HCT116 (cell line): Measurements from ENCODE around the gene GAB2. TPM values are rescaled to one million over a fixed set of nuclear protein-coding genes. Genes with fewer than 3 reads are reported as not detected.

ENCODE experiments used
- ATAC-seq: fragments of 200-7000 bp; cut with Tn5 transposase; 2 replicates; pipeline ENCODE4 v1.9.1; 2020; ENCODE audit warnings: mild to moderate bottlenecking, moderate library complexity
- BruUV-seq: library from RNA; stranded (reverse); fragments of 400-500 nt; replicated peaks from 2 replicates; lab custom pipeline; 2021; lab: Mats Ljungman, UMichigan
- CTCF ChIA-PET: fragments of 300-600 bp; sonication (Branson Sonifier 250); formaldehyde crosslinking; loops from one replicate; lab custom pipeline; 2021; ENCODE audit warnings: antibody characterized with exemption; lab: Charles Lee
- POLR2A ChIA-PET: fragments of 300-600, 350-600 bp; sonication (Branson Sonifier 250); formaldehyde crosslinking; loops from one replicate; lab custom pipeline; 2021; ENCODE audit warnings: antibody characterized with exemption; lab: Charles Lee
- RAD21 ChIA-PET, 2 experiments: fragments of 300-600 bp; sonication (Branson Sonifier 250); formaldehyde crosslinking; loops; one replicate each; lab custom pipeline; 2023; ENCODE audit warnings: low total read pairs in 2 of 2; ENCODE audit not compliant: uncharacterized antibody in 2 of 2, unreplicated experiment in 2 of 2, low non-redundant PET in 1 of 2; lab: Charles Lee
- DNase-seq: peaks from one replicate; pipeline ENCODE4 v3.0.0-alpha.2; 2010; ENCODE audit warnings: low read depth, low spot score
- H2AFZ ChIP-seq: fragments of 200-600 bp; shearing (Covaris generic), sonication (generic); 2 replicates; pipeline ENCODE4 v1.6.1; 2017; ENCODE audit warnings: low read depth, mixed run types, mixed read lengths, antibody characterized with exemption, low read length; ENCODE audit not compliant: poor library complexity, severe bottlenecking
- H3K27ac ChIP-seq: 2 replicates; pipeline ENCODE4 v1.5.1; 2012; ENCODE audit warnings: low read depth, low read length
- H3K27me3 ChIP-seq: fragments of 200-600 bp; sonication (generic); 2 replicates; pipeline ENCODE4 v1.6.1; 2016; ENCODE audit warnings: mixed run types, low read length, mixed read lengths; ENCODE audit not compliant: insufficient read depth
- H3K36me3 ChIP-seq, 2 experiments: fragments of 200-500 bp in 1 of 2; fragments of 200-600 bp in 1 of 2; sonication (Bioruptor generic) in 1 of 2; sonication (generic) in 1 of 2; 2 replicates each; pipeline versions ENCODE4 v1.5.1 to v1.6.1; 2014 to 2016; ENCODE audit warnings: low read length in 2 of 2, inconsistent platforms in 1 of 2, mixed read lengths in 1 of 2, mixed run types in 1 of 2; ENCODE audit not compliant: insufficient read depth in 2 of 2, control insufficient read depth in 1 of 2
- H3K4me1 ChIP-seq, 2 experiments: fragments of 200-600 bp in 1 of 2; sonication (generic) in 1 of 2; 2 replicates each; pipeline versions ENCODE4 v1.5.1 to v1.6.1; 2012 to 2017; ENCODE audit warnings: low read length in 2 of 2, inconsistent platforms in 1 of 2, mild to moderate bottlenecking in 1 of 2, mixed read lengths in 1 of 2, mixed run types in 1 of 2, moderate library complexity in 1 of 2; ENCODE audit not compliant: insufficient read depth in 2 of 2, control insufficient read depth in 1 of 2
- H3K4me2 ChIP-seq: fragments of 200-600 bp; sonication (generic); 2 replicates; pipeline ENCODE4 v1.6.1; 2017; ENCODE audit warnings: mixed run types, low read length, mixed read lengths
- H3K4me3 ChIP-seq, 2 experiments: fragments of 200-600 bp in 1 of 2; sonication (generic) in 1 of 2; replicated peaks in 1 of 2; 2 replicates each; pipeline ENCODE4 v1.5.1; 2011 to 2016; ENCODE audit warnings: low read length in 2 of 2, control low read depth in 1 of 2, low read depth in 1 of 2, mild to moderate bottlenecking in 1 of 2, mixed read lengths in 1 of 2, mixed run types in 1 of 2
- H3K79me2 ChIP-seq: fragments of 200-600 bp; sonication (generic); 2 replicates; pipeline ENCODE4 v1.6.1; 2017; ENCODE audit warnings: mild to moderate bottlenecking, mixed run types, low read length, moderate library complexity, mixed read lengths; ENCODE audit not compliant: insufficient read depth
- H3K9ac ChIP-seq: fragments of 200-600 bp; sonication (generic); 2 replicates; pipeline ENCODE4 v1.6.1; 2016; ENCODE audit warnings: low read length, mixed read lengths
- H3K9me2 ChIP-seq: fragments of 200-600 bp; sonication (generic), shearing (Covaris generic); 2 replicates; pipeline ENCODE4 v1.6.1; 2017; ENCODE audit warnings: mixed run types, mild to moderate bottlenecking, moderate library complexity; ENCODE audit not compliant: insufficient read depth
- H3K9me3 ChIP-seq, 2 experiments: fragments of 200-500 bp in 1 of 2; fragments of 200-600 bp in 1 of 2; sonication (Bioruptor generic) in 1 of 2; sonication (generic) in 1 of 2; 2 replicates each; pipeline ENCODE4 v1.6.1; 2014 to 2017; ENCODE audit warnings: low read length in 2 of 2, mixed read lengths in 2 of 2, inconsistent platforms in 1 of 2, low read depth in 1 of 2, mild to moderate bottlenecking in 1 of 2, mixed run types in 1 of 2, moderate library complexity in 1 of 2; ENCODE audit not compliant: control insufficient read depth in 1 of 2, insufficient read depth in 1 of 2
- H4K20me1 ChIP-seq: fragments of 200-600 bp; sonication (generic), shearing (Covaris generic); 2 replicates; pipeline ENCODE4 v1.6.1; 2017; ENCODE audit warnings: mixed run types, mild to moderate bottlenecking, moderate library complexity; ENCODE audit not compliant: insufficient read depth
- EGR1 ChIP-seq: IDR thresholded peaks from 2 replicates; pipeline ENCODE4 v1.6.1; 2012; ENCODE audit warnings: low read depth
- ELF1 ChIP-seq: IDR thresholded peaks from 2 replicates; pipeline ENCODE4 v1.6.1; 2012; ENCODE audit warnings: low read depth, borderline replicate concordance
- FOSL1 ChIP-seq: IDR thresholded peaks from 2 replicates; pipeline ENCODE4 v1.6.1; 2012; ENCODE audit warnings: low read depth
- JUND ChIP-seq: IDR thresholded peaks from 2 replicates; pipeline ENCODE4 v1.6.1; 2012
- POLR2A ChIP-seq: IDR thresholded peaks from 2 replicates; pipeline ENCODE4 v1.7.0; 2011; ENCODE audit warnings: borderline replicate concordance; ENCODE audit not compliant: insufficient read depth, insufficient read length; ENCODE audit errors: extremely low read depth
- POLR2AphosphoS5 ChIP-seq: IDR thresholded peaks from 2 replicates; pipeline ENCODE4 v1.6.1; 2011; ENCODE audit warnings: mild to moderate bottlenecking, low read depth, low read length, moderate library complexity
- RAD21 ChIP-seq: IDR thresholded peaks from 2 replicates; pipeline ENCODE4 v1.6.1; 2012; ENCODE audit warnings: low read depth, mild to moderate bottlenecking
- SRF ChIP-seq: IDR thresholded peaks from 2 replicates; pipeline ENCODE4 v1.6.1; 2012; ENCODE audit warnings: low read depth
- TCF7L2 ChIP-seq: IDR thresholded peaks from 2 replicates; pipeline ENCODE4 v1.7.0; 2011; ENCODE audit warnings: borderline replicate concordance, inconsistent platforms; ENCODE audit not compliant: insufficient read depth, insufficient read length; ENCODE audit errors: extremely low read depth
- ZFX ChIP-seq: fragments of 450-650 bp; IDR thresholded peaks from 2 replicates; pipeline ENCODE4 v1.6.1; 2017
- ZNF274 ChIP-seq: fragments of 200-500 bp; sonication (Bioruptor generic); IDR thresholded peaks from 2 replicates; pipeline ENCODE4 v1.6.1; 2014; ENCODE audit warnings: mild to moderate bottlenecking, low read depth, low read length, inconsistent platforms
- intact Hi-C: fragments of 100-400 bp; cut with micrococcal nuclease; formaldehyde crosslinking; loops from 2 replicates; pipeline ENCODE4 v1.10.0; 2022
- total RNA-seq: library from RNA; stranded (reverse); gene quantifications from one replicate; pipeline ENCODE4 v1.2.1, GENCODE V29; 2021; ENCODE audit not compliant: unreplicated experiment
- TF ChIP-seq, protein P1 (sequence below): IDR thresholded peaks from 2 replicates; pipeline ENCODE4 v1.6.1; 2012
- TF ChIP-seq, protein P2 (sequence below): IDR thresholded peaks from 2 replicates; pipeline ENCODE4 v1.6.1; 2012; ENCODE audit warnings: low read depth
- TF ChIP-seq, protein P3 (sequence below), 3 experiments: fragments of 200-600 bp in 1 of 3; sonication (generic) in 1 of 3; IDR thresholded peaks in 2 of 3; conservative IDR thresholded peaks in 1 of 3; 2 replicates each; pipeline ENCODE4 v1.5.1; 2012 to 2017; ENCODE audit warnings: low read depth in 2 of 3, low read length in 2 of 3, antibody characterized with exemption in 1 of 3, borderline replicate concordance in 1 of 3, control low read depth in 1 of 3, mild to moderate bottlenecking in 1 of 3, mixed read lengths in 1 of 3, mixed run types in 1 of 3, moderate library complexity in 1 of 3; ENCODE audit not compliant: insufficient read depth in 1 of 3

Gene GAB2
- total RNA-seq, 1 experiment from 2014 or later = 1.9 TPM

DNA sequence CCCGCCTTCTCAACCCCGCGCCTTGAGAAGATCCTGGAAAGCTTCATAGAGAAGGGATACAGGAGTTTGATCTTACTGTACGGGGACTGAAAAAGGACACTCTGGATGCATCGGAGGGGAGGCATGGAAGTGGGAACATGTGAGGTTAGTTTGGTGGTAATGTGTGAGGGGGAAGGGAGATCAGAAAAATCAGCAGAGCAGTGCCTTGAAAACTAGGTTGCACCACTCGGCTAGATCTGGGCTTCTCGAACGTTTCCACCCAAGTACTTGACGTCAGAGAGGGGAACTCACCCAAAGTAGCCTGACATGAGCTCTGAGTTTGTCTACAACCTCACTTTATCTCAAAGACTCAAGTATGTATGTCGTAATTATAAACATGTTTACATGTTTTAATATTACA, 214.4 kb downstream of the GAB2 start:
- intact Hi-C loops = no loop called here
- no peak for ATAC-seq
- H3K79me2 ChIP-seq = no peaks in the 10 kb centered on the region
- H2AFZ ChIP-seq = no peak overlapping the region
- H3K4me1 ChIP-seq = no peaks in the 10 kb centered on the region
- H3K4me3 ChIP-seq = no peak overlapping the region
- CTCF ChIA-PET = no interaction called here
- TF ChIP-seq, protein P1, sequence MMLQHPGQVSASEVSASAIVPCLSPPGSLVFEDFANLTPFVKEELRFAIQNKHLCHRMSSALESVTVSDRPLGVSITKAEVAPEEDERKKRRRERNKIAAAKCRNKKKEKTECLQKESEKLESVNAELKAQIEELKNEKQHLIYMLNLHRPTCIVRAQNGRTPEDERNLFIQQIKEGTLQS = no peak
- TF ChIP-seq POLR2A (no peak), ZFX (no peak), RAD21 (no peak), FOSL1 (no peak), POLR2AphosphoS5 (no peak), ELF1 (no peak), EGR1 (no peak), JUND (no peak), TCF7L2 (no peak), ZNF274 (no peak), SRF (no peak)
- TF ChIP-seq, protein P2, sequence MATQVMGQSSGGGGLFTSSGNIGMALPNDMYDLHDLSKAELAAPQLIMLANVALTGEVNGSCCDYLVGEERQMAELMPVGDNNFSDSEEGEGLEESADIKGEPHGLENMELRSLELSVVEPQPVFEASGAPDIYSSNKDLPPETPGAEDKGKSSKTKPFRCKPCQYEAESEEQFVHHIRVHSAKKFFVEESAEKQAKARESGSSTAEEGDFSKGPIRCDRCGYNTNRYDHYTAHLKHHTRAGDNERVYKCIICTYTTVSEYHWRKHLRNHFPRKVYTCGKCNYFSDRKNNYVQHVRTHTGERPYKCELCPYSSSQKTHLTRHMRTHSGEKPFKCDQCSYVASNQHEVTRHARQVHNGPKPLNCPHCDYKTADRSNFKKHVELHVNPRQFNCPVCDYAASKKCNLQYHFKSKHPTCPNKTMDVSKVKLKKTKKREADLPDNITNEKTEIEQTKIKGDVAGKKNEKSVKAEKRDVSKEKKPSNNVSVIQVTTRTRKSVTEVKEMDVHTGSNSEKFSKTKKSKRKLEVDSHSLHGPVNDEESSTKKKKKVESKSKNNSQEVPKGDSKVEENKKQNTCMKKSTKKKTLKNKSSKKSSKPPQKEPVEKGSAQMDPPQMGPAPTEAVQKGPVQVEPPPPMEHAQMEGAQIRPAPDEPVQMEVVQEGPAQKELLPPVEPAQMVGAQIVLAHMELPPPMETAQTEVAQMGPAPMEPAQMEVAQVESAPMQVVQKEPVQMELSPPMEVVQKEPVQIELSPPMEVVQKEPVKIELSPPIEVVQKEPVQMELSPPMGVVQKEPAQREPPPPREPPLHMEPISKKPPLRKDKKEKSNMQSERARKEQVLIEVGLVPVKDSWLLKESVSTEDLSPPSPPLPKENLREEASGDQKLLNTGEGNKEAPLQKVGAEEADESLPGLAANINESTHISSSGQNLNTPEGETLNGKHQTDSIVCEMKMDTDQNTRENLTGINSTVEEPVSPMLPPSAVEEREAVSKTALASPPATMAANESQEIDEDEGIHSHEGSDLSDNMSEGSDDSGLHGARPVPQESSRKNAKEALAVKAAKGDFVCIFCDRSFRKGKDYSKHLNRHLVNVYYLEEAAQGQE = no peak
- TF ChIP-seq, protein P3, sequence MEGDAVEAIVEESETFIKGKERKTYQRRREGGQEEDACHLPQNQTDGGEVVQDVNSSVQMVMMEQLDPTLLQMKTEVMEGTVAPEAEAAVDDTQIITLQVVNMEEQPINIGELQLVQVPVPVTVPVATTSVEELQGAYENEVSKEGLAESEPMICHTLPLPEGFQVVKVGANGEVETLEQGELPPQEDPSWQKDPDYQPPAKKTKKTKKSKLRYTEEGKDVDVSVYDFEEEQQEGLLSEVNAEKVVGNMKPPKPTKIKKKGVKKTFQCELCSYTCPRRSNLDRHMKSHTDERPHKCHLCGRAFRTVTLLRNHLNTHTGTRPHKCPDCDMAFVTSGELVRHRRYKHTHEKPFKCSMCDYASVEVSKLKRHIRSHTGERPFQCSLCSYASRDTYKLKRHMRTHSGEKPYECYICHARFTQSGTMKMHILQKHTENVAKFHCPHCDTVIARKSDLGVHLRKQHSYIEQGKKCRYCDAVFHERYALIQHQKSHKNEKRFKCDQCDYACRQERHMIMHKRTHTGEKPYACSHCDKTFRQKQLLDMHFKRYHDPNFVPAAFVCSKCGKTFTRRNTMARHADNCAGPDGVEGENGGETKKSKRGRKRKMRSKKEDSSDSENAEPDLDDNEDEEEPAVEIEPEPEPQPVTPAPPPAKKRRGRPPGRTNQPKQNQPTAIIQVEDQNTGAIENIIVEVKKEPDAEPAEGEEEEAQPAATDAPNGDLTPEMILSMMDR (IDR thresholded peaks at IDR 0.05 in 2 of 3, conservative IDR thresholded peaks at IDR 0.05 in 1 of 3; ENCODE audit: borderline replicate concordance in 1 of 3, insufficient read depth in 1 of 3, low read depth in 2 of 3, low read length in 2 of 3) = no peak
- BruUV-seq = no TSS peak
- no peak overlapping the region for H3K27ac ChIP-seq
- H3K36me3 ChIP-seq = no peaks in the 10 kb centered on the region
- H3K4me2 ChIP-seq = no peak overlapping the region
- POLR2A ChIA-PET = no interaction called here
- H3K9me3 ChIP-seq = no peaks in the 10 kb centered on the region
- H3K9ac ChIP-seq = no peak overlapping the region
- RAD21 ChIA-PET = no interaction called here
- H3K27me3 ChIP-seq = no peaks in the 10 kb centered on the region
- no peak for DNase-seq
- no peaks in the 10 kb centered on the region for H4K20me1 ChIP-seq
- H3K9me2 ChIP-seq = no peaks in the 10 kb centered on the region
